GM12873 (cell line): ENCODE data around the gene SGTA.

Experiments used
- TF ChIP-seq, protein P1 (sequence below): IDR thresholded peaks from 2 replicates; pipeline ENCODE4 v1.5.1; 2012; ENCODE audit warnings: low read depth, mild to moderate bottlenecking, moderate library complexity, low read length, control low read depth; ENCODE audit not compliant: insufficient read depth; ENCODE audit errors: missing control alignments

SGTA gene

GRCh38 chr19:2761876-2762782, 20.9 kb downstream of the SGTA start:
- TF ChIP-seq, protein P1, sequence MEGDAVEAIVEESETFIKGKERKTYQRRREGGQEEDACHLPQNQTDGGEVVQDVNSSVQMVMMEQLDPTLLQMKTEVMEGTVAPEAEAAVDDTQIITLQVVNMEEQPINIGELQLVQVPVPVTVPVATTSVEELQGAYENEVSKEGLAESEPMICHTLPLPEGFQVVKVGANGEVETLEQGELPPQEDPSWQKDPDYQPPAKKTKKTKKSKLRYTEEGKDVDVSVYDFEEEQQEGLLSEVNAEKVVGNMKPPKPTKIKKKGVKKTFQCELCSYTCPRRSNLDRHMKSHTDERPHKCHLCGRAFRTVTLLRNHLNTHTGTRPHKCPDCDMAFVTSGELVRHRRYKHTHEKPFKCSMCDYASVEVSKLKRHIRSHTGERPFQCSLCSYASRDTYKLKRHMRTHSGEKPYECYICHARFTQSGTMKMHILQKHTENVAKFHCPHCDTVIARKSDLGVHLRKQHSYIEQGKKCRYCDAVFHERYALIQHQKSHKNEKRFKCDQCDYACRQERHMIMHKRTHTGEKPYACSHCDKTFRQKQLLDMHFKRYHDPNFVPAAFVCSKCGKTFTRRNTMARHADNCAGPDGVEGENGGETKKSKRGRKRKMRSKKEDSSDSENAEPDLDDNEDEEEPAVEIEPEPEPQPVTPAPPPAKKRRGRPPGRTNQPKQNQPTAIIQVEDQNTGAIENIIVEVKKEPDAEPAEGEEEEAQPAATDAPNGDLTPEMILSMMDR = no peak

GRCh38 chr19:2761309-2761677, 21.8 kb downstream of the SGTA start:
- TF ChIP-seq, protein P1 = no peak

- TF ChIP-seq, protein P1 = no peak
Measured at GRCh38 chr19:2759965-2760364, 23.1 kb downstream of the SGTA start.

- TF ChIP-seq, protein P1 = no peak
Measured at GRCh38 chr19:2759362-2759761, 23.7 kb downstream of the SGTA start.

DNA sequence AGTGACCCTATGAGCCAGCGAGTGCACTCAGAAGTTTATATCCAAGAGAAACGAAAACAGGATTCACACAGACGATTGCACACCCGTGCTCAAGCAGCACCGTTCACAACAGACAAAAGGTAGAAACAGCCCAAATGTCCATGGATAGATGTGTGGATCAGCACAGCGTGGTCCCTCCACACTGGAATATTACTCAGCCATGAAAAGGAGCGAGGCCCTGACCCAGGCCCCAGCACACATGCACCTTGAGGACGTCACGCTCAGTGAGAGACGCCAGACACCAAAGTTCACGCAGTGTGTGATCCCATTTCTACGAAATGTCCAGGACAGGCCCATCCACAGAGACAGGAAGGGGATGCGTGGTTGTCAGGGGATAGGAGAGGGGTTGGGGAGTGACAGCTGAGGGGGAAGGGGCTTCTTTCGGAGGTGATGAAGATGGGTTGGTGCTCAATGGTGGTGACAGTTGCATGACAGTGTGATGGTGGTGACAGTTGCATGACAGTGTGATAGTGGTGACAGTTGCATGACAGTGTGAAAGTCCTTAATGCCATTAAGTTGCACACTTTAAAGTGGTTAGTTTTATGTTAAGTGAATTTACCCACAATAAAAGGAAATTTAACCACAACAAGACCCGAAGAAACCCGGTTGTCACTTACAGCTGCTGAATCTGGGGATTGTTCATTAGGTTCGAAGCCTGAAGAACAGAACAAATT, 24.3 kb downstream of the SGTA start:
- TF ChIP-seq, protein P1 = no peak

DNA sequence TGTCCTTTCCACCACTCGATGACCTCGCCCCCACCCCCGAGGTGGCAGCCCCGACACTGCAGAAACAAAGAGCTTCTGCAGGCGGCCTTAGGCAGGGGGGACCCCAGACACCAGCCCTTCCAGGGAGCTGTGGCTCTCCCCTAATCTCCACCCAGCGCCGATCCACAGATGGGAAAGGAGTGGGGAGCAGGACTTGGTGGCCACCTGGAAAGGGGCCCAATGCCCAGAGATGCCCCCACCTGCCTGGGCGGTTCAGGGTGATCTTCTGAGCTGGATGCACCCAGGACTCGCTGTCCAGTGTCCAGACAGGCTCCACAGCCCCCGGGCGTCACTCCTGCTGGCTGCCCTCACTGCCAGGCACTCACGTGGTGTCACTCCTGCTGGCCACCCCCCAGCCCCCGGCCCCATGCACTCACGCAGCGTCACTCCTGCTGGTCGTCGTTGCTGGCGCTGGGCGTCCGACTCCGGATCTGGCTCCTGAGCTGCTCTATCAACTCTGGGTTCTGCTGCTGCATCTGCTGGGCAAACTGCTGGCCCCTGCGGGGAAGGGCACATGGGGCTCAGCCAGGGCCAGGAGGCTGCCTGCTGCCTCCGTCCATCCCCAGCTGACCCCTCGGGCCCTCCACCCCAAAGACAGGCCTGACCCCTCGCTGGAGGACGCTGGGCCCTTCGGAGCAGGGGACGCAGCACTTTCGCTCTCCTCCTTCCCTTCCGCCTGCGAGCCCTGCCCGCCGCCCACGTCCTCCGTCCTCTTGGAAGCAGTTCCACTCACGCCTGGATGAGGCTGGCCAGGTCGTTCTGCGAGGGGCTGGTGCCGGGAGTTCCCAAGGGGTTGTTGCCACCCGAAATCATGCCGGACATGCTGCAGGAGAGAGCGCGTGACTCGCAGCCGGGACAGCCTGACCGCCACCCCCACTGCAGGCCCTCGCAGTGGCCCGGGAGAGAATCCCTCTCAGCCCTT, 25.9 kb downstream of the SGTA start:
- TF ChIP-seq, protein P1 = no peak
